ENCODE results near the gene SLC31A2.

GRCh38 chr9:113154471-113154870, 3.7 kb downstream of the SLC31A2 start:
- TF ChIP-seq CTCF (conservative IDR thresholded peaks at IDR 0.05 in 1 of 2, IDR thresholded peaks at IDR 0.05 in 1 of 2; ENCODE audit: low read depth in 1 of 2, low read length in 2 of 2) (no peak), EZH2 (IDR thresholded peaks at IDR 0.05; ENCODE audit: low read length, missing control alignments) (no peak)

Data from fibroblast of lung (primary cell).